GM06990 (cell line): ENCODE measurements around the gene DMBX1.

Experiments used
- DNase-seq: peaks from one replicate; pipeline ENCODE4 v3.0.0-alpha.2; 2011; ENCODE audit not compliant: insufficient read length; ENCODE audit errors: extremely low read depth
- H3K27me3 ChIP-seq: replicated peaks from 2 replicates; pipeline ENCODE4 v1.6.0; 2011; ENCODE audit warnings: low read length; ENCODE audit not compliant: control insufficient read depth, insufficient read depth
- H3K36me3 ChIP-seq: 2 replicates; pipeline ENCODE4 v1.5.1; 2011; ENCODE audit warnings: low read length; ENCODE audit not compliant: control insufficient read depth, insufficient read depth
- H3K4me3 ChIP-seq: replicated peaks from 2 replicates; pipeline ENCODE4 v1.5.1; 2011; ENCODE audit warnings: low read depth, mild to moderate bottlenecking, control low read depth, low read length
- TF ChIP-seq, protein P1 (sequence below): IDR thresholded peaks from 2 replicates; pipeline ENCODE4 v1.5.1; 2011; ENCODE audit warnings: low read length, control low read depth, mild to moderate bottlenecking, inconsistent platforms; ENCODE audit not compliant: insufficient read depth, poor library complexity, severe bottlenecking

DMBX1 gene

DNA sequence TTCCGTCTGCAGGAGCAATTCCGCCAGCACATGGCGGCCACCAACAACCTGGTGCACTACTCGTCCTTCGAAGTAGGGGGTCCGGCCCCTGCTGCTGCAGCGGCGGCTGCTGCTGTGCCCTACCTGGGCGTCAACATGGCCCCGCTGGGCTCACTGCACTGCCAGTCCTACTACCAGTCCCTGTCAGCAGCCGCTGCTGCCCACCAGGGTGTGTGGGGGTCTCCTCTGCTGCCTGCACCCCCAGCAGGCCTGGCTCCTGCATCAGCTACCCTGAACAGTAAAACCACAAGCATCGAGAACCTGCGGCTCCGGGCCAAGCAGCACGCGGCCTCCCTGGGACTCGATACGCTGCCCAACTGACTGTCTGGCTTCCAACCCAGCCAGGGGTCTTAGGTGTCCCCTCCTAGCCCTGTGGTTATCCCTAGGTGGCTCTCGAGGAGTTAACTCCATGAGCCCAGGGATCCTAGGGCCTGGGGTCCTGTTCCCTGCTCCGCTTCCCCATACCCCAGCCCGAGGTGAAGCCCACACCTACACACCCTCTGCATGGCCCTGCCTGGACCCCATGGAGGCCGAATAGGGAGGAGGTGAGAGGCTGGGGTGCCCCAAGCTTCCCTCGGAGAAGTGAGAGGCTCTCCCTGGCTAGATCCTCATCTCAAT, 22.6 kb downstream of the DMBX1 start:
- Histone ChIP-seq H3K4me3 (no peak overlapping the region), H3K27me3 (no peaks in the 10 kb centered on the region; the same call in 1 of the 2 replicates), H3K36me3 (no peaks in the 10 kb centered on the region)
- no peak for DNase-seq
- TF ChIP-seq, protein P1, sequence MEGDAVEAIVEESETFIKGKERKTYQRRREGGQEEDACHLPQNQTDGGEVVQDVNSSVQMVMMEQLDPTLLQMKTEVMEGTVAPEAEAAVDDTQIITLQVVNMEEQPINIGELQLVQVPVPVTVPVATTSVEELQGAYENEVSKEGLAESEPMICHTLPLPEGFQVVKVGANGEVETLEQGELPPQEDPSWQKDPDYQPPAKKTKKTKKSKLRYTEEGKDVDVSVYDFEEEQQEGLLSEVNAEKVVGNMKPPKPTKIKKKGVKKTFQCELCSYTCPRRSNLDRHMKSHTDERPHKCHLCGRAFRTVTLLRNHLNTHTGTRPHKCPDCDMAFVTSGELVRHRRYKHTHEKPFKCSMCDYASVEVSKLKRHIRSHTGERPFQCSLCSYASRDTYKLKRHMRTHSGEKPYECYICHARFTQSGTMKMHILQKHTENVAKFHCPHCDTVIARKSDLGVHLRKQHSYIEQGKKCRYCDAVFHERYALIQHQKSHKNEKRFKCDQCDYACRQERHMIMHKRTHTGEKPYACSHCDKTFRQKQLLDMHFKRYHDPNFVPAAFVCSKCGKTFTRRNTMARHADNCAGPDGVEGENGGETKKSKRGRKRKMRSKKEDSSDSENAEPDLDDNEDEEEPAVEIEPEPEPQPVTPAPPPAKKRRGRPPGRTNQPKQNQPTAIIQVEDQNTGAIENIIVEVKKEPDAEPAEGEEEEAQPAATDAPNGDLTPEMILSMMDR = no peak

DNA sequence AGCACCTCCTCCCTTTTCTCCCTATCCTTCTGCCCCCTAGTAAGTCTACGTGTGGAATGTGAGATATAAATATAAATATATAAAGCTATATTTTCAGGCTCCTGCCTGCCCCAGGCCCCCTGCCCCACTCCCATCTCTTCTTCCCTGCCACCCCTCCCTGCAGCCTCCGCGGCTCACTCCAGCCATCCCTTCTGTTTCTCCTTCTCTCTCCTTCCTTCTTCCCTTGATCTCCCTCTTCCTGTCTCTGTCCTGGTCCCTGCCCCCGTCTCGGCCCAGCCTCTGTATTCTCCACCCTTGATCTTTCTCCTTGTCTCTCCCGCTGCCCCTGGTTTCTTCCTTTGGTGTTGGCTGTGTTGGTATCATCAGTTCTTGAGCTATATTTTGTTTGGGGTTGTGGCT, 23.2 kb downstream of the DMBX1 start:
- H3K4me3 ChIP-seq = no peak overlapping the region
- no peaks in the 10 kb centered on the region for H3K36me3 ChIP-seq
- no peaks in the 10 kb centered on the region; the same call in 1 of the 2 replicates for H3K27me3 ChIP-seq
- DNase-seq = no peak
- TF ChIP-seq, protein P1 = no peak

DNA sequence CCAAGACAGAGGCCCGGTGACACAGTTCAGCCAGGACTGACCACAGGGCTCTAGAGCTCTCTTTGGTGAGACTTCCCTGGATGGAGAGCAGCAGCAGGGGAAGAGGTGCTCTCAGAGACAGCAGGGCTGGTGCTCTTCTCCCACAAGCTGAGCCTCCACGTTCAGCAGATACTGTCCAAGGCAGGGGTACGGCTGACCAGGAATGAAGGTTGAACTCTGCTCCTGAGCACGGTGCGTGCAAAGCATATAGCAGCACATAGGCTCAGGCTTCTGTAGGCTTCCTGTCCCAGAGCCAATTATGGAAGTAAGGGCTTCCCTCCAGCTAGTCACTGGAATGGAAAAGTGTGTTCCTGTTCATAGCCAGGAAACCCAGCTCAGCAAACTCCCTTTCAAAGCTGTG, 23.9 kb downstream of the DMBX1 start:
- H3K4me3 ChIP-seq = no peak overlapping the region
- no peaks in the 10 kb centered on the region for H3K36me3 ChIP-seq
- DNase-seq = no peak
- TF ChIP-seq, protein P1 = no peak
- no peaks in the 10 kb centered on the region; the same call in 1 of the 2 replicates for H3K27me3 ChIP-seq

DNA sequence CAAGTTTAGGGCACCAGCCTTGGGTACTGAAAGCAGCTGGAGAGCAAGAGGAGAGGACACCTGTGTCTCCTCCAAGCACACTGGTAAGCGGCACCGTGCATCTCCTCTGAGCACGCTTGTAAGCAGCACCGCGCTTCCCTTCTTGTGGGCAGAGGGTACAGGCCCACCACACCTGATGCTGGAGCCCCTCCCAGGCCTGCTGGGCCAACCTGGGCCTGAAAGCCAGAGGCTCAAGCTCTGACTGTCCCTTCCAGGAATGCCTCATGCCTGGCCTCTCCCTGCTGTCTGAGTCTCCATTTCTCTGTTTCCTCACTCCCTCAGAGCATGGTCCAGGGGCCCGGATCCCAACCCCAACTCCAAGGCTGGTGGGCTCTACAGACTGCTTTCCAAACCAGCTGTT, 25.9 kb downstream of the DMBX1 start:
- H3K36me3 ChIP-seq = no peaks in the 10 kb centered on the region
- DNase-seq = no peak
- TF ChIP-seq, protein P1 = no peak
- no peaks in the 10 kb centered on the region; the same call in 1 of the 2 replicates for H3K27me3 ChIP-seq
- H3K4me3 ChIP-seq = no peak overlapping the region

DNA sequence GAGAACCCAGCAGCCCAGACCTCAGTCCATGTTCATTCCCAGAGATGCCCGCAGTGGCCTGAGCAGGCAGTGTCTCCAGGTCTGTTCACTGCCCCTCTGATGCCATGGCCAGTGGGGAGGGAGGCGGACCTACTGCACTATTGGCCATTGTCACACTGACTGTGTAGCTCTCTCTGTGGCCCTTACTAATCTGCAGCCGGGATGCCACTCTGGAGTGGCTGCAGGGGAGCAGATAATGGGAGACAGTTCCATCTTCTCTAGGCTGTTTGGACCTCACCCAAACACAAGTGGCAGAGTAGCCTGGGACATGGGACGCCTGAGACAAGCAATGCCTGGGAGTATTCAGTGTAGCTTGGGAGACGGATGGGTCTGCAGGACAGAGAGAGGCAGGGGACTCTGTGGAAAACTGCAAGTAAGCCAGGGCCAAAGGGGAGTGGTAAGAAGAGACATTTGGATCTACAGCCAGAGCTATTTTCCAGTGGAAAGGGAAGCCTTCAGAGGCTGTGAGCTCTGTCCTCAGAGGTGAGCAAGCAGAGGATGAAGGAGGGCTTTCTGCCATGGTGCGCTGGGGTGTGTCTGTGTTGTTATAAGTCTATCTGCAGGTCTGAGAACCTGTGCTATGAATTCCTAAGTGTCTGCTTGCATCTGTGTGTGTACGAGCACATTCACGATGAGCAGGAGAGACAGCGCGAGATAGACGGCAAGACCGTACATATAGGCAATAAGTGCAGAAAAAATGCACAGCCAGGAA, 26.7 kb downstream of the DMBX1 start:
- Histone ChIP-seq H3K27me3 (no peaks in the 10 kb centered on the region; the same call in 1 of the 2 replicates), H3K36me3 (no peaks in the 10 kb centered on the region), H3K4me3 (no peak overlapping the region)
- no peak for DNase-seq
- TF ChIP-seq, protein P1 = no peak
